ENCODE data around the gene DGKI. TPM values are rescaled to one million over a fixed set of nuclear protein-coding genes. Genes with fewer than 3 reads are reported as not detected.

The DGKI gene
- total RNA-seq, 1 experiment from 2014 or later, result not detected

DNA sequence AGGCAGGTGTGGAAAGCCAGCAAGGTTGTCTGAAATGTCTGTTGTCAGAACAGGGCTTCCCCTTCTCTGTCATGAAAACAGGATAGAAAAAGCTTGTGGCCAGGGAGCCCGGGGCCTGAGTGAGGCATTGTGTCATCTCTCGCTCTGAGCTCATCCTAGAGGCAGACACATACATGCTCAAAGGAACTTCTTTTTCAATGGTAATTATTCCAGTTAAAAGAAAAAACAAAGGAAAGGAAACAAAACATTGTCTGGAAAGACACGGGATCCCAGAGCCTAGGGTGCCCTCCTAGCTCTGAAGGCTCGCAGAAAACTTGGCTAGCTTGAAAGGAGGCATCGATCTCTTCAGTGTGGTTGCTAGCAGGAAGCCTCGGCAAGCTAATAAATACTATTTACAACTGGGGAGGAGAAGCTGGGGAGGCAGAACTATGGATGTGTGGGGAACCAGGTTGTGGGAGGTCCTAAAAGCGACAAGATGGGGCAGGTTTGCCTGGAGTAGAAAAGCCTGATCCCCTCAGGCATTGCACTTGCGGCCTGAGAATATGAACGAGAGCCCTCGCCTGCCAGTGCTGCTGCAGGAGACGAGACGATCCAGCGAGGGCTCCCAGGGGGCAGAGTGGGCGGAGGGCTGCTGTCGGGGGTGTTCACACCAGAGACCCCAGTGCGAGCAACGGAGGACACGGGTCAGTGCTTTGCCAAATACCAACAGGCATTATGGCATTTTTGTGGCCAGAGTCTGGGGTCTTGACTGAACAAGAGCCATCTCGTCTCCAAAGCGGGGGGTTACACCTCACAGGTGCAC lies 32.8 kb upstream of the DGKI start:
- no peaks in the 10 kb centered on the region; the same call in 1 of the 2 replicates for H3K4me1 ChIP-seq (ENCODE audit: control insufficient read depth, insufficient read depth, low read length)
- ATAC-seq (no peak), DNase-seq (ENCODE audit: low read depth, low spot score) (no peak)
- ChIA-PET POLR2A (no interaction called here), CTCF (no interaction called here)
- in situ Hi-C loops (cut with HindIII; ENCODE audit: low pct_unique_long_range_greater_than_20kb, low sequenced_read_pairs), result no loop called here
- no peaks in the 10 kb centered on the region for H3K36me3 ChIP-seq (ENCODE audit: control insufficient read depth, insufficient read depth, low read length)
- BruUV-seq (replicated peaks), result no TSS peak
- TF ChIP-seq TCF7L2 (IDR thresholded peaks at IDR 0.05; ENCODE audit: low read depth, low read length) (no peak), SIN3A (IDR thresholded peaks at IDR 0.05; ENCODE audit: borderline replicate concordance, insufficient read depth, low read depth, low read length) (no peak), POLR2AphosphoS5 (IDR thresholded peaks at IDR 0.05; ENCODE audit: low read depth, low read length) (no peak)
- TF ChIP-seq, protein P1, sequence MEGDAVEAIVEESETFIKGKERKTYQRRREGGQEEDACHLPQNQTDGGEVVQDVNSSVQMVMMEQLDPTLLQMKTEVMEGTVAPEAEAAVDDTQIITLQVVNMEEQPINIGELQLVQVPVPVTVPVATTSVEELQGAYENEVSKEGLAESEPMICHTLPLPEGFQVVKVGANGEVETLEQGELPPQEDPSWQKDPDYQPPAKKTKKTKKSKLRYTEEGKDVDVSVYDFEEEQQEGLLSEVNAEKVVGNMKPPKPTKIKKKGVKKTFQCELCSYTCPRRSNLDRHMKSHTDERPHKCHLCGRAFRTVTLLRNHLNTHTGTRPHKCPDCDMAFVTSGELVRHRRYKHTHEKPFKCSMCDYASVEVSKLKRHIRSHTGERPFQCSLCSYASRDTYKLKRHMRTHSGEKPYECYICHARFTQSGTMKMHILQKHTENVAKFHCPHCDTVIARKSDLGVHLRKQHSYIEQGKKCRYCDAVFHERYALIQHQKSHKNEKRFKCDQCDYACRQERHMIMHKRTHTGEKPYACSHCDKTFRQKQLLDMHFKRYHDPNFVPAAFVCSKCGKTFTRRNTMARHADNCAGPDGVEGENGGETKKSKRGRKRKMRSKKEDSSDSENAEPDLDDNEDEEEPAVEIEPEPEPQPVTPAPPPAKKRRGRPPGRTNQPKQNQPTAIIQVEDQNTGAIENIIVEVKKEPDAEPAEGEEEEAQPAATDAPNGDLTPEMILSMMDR (IDR thresholded peaks at IDR 0.05), result no peak
- TF ChIP-seq, protein P2, sequence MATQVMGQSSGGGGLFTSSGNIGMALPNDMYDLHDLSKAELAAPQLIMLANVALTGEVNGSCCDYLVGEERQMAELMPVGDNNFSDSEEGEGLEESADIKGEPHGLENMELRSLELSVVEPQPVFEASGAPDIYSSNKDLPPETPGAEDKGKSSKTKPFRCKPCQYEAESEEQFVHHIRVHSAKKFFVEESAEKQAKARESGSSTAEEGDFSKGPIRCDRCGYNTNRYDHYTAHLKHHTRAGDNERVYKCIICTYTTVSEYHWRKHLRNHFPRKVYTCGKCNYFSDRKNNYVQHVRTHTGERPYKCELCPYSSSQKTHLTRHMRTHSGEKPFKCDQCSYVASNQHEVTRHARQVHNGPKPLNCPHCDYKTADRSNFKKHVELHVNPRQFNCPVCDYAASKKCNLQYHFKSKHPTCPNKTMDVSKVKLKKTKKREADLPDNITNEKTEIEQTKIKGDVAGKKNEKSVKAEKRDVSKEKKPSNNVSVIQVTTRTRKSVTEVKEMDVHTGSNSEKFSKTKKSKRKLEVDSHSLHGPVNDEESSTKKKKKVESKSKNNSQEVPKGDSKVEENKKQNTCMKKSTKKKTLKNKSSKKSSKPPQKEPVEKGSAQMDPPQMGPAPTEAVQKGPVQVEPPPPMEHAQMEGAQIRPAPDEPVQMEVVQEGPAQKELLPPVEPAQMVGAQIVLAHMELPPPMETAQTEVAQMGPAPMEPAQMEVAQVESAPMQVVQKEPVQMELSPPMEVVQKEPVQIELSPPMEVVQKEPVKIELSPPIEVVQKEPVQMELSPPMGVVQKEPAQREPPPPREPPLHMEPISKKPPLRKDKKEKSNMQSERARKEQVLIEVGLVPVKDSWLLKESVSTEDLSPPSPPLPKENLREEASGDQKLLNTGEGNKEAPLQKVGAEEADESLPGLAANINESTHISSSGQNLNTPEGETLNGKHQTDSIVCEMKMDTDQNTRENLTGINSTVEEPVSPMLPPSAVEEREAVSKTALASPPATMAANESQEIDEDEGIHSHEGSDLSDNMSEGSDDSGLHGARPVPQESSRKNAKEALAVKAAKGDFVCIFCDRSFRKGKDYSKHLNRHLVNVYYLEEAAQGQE (IDR thresholded peaks at IDR 0.05; ENCODE audit: insufficient read depth in 1 of 2, low read depth in 2 of 2, low read length in 1 of 2), result no peak
- H3K9me3 ChIP-seq (ENCODE audit: control insufficient read depth, insufficient read depth, low read depth, low read length), result no peaks in the 10 kb centered on the region
- no peak overlapping the region for H3K4me3 ChIP-seq (ENCODE audit: low read depth in 2 of 2, low read length in 2 of 2)
- no peaks in the 10 kb centered on the region for H3K27me3 ChIP-seq (ENCODE audit: control insufficient read depth, insufficient read depth, low read length)
- intact Hi-C loops (cut with micrococcal nuclease; ENCODE audit: unreplicated experiment), result no loop called here
- no peak overlapping the region for H3K27ac ChIP-seq (ENCODE audit: low read length)

DNA sequence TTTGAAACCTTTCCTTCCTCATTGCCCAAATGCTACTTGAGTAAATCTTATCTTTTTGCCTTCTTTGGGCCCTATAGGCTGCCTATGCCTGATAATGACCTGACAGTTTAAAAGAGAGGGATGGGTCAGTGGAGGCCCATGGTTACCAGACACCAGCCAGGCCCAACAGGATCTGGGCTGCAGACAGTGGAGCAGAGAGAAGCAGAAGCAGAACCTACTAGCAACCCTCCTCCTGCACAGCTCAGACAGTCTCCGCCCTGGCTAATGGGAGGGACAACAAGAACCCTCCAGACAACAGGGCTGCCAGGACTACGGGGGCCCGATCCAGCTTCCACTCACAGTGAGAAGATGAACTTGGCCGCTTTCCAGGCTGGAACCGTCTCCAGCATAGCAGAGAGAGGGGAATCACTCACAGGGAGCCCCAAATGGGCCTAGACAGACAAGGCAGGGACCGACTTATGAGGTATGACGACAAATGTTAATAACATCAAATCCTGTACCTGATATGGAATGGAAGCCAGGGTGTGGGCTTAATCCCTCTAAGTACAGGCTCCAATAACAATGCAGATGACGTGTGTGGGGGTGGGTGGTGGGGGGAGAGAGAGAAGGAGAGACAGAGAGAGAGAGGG lies 31.7 kb upstream of the DGKI start:
- ATAC-seq (no peak), DNase-seq (ENCODE audit: low read depth, low spot score) (no peak)
- in situ Hi-C loops (cut with HindIII; ENCODE audit: low pct_unique_long_range_greater_than_20kb, low sequenced_read_pairs), result no loop called here
- Histone ChIP-seq H3K27me3 (ENCODE audit: control insufficient read depth, insufficient read depth, low read length) (no peaks in the 10 kb centered on the region), H3K4me3 (ENCODE audit: low read depth in 2 of 2, low read length in 2 of 2) (no peak overlapping the region), H3K36me3 (ENCODE audit: control insufficient read depth, insufficient read depth, low read length) (no peaks in the 10 kb centered on the region), H3K9me3 (ENCODE audit: control insufficient read depth, insufficient read depth, low read depth, low read length) (no peaks in the 10 kb centered on the region), H3K4me1 (ENCODE audit: control insufficient read depth, insufficient read depth, low read length) (no peaks in the 10 kb centered on the region; the same call in 1 of the 2 replicates), H3K27ac (ENCODE audit: low read length) (no peak overlapping the region)
- CTCF ChIA-PET, result no interaction called here
- intact Hi-C loops (cut with micrococcal nuclease; ENCODE audit: unreplicated experiment), result no loop called here
- POLR2A ChIA-PET, result no interaction called here
- TF ChIP-seq SIN3A (IDR thresholded peaks at IDR 0.05; ENCODE audit: borderline replicate concordance, insufficient read depth, low read depth, low read length) (no peak), POLR2AphosphoS5 (IDR thresholded peaks at IDR 0.05; ENCODE audit: low read depth, low read length) (no peak), TCF7L2 (IDR thresholded peaks at IDR 0.05; ENCODE audit: low read depth, low read length) (no peak)
- TF ChIP-seq, protein P1 (IDR thresholded peaks at IDR 0.05), result no peak
- BruUV-seq (replicated peaks), result no TSS peak
